Gastrocnemius medialis (tissue), 4 donors: ENCODE data around the gene KMT2A.

Experiments used
- CTCF ChIP-seq, 5 experiments: fragments of 450-650 bp in 3 of 5; fragments of 200-600 bp in 2 of 5; sonication (generic) in 2 of 5; IDR thresholded peaks in 4 of 5; conservative IDR thresholded peaks in 1 of 5; 1 replicate in 4 of 5; 2 replicates in 1 of 5; pipeline ENCODE4 v1.5.1; 2016 to 2019; ENCODE audit warnings: antibody characterized with exemption in 5 of 5, mild to moderate bottlenecking in 3 of 5, moderate library complexity in 3 of 5
- POLR2A ChIP-seq, 2 donors: fragments of 450-650 bp; IDR thresholded peaks; one replicate each; pipeline ENCODE4 v1.6.1; 2017; ENCODE audit warnings: antibody characterized with exemption in 2 of 2, mild to moderate bottlenecking in 2 of 2, moderate library complexity in 2 of 2

GRCh38 chr11:118484405-118484804 is 48.1 kb downstream of the KMT2A start:
- no peak for TF ChIP-seq CTCF (IDR thresholded peaks at IDR 0.05 in 4 of 5, conservative IDR thresholded peaks at IDR 0.05 in 1 of 5)
- no peak for TF ChIP-seq POLR2A (IDR thresholded peaks at IDR 0.05)
